ENCODE results near the gene GPAM. TPM values are rescaled to one million over a fixed set of nuclear protein-coding genes. Genes with fewer than 3 reads are reported as not detected.

GPAM gene
- total and polyA plus RNA-seq, 2 donors (not counting 1 experiment from before 2014, with no cell fraction given), result 2.6 to 8.2 TPM

- H3K27ac Mint-ChIP-seq, result no peak overlapping the region
Observed at GRCh38 chr10:112148331-112148730, 35.2 kb downstream of the GPAM start.

GRCh38 chr10:112146799-112147198, 36.8 kb downstream of the GPAM start:
- Mint-ChIP-seq H3K27ac (no peak overlapping the region), H3K9me3 (ENCODE audit: insufficient read depth) (no peaks in the 10 kb centered on the region), H3K4me1 (no peaks in the 10 kb centered on the region), H3K4me3 (no peak overlapping the region), H3K27me3 (no peaks in the 10 kb centered on the region)
- intact Hi-C loops (cut with micrococcal nuclease), result no loop called here
- DNase-seq (no peak), ATAC-seq (ENCODE audit: low read depth) (no peak)
- H3K4me2 ChIP-seq (replicated peaks; ENCODE audit: low read depth, low read length, poor library complexity, severe bottlenecking), result no peak overlapping the region
- no peak overlapping the region for H3K9ac ChIP-seq (ENCODE audit: low read length)
- H3K27me3 ChIP-seq (replicated peaks in 1 of 4; ENCODE audit: control extremely low read depth in 1 of 4, control insufficient read depth in 3 of 4, insufficient read depth in 4 of 4, low read length in 3 of 4), result no peaks in the 10 kb centered on the region
- peaks cover 5 to 7% of the 10 kb centered on the region in 2 experiments for H3K36me3 ChIP-seq (replicated peaks in 1 of 2; ENCODE audit: control extremely low read depth in 1 of 2, control insufficient read depth in 1 of 2, extremely low read depth in 1 of 2, insufficient read depth in 2 of 2, low read length in 1 of 2)
- no peaks in the 10 kb centered on the region for H4K20me1 ChIP-seq (ENCODE audit: control insufficient read depth, insufficient read depth, low read length, poor library complexity, severe bottlenecking)
- H2AFZ ChIP-seq (ENCODE audit: insufficient read depth, low read depth, low read length, poor library complexity, severe bottlenecking), result no peak overlapping the region
- H3K9me3 ChIP-seq (ENCODE audit: control extremely low read depth in 1 of 3, control insufficient read depth in 2 of 3, insufficient read depth in 1 of 3, low read length in 2 of 3), result no peaks in the 10 kb centered on the region
- 100% methylated on average over 4 of the region's 6 CpGs for WGBS (ENCODE audit: insufficient coverage)
- H3K4me3 ChIP-seq (ENCODE audit: control extremely low read depth in 1 of 5, extremely low read depth in 1 of 5, insufficient read depth in 1 of 5, low read depth in 2 of 5, low read length in 4 of 5), result no peak overlapping the region
- H3K79me2 ChIP-seq (ENCODE audit: control insufficient read depth, insufficient read depth, low read length), result no peaks in the 10 kb centered on the region
- POLR2A ChIA-PET, result no interaction called here
- H3K27ac ChIP-seq (ENCODE audit: low read length in 2 of 2), result no peak overlapping the region
- no peaks in the 10 kb centered on the region for H3K4me1 ChIP-seq (ENCODE audit: control insufficient read depth in 2 of 2, insufficient read depth in 2 of 2, low read length in 2 of 2)
- TF ChIP-seq EZH2 (IDR thresholded peaks at IDR 0.05; ENCODE audit: borderline replicate concordance, insufficient read depth, low read depth, low read length, poor library complexity, severe bottlenecking) (no peak), CTCF (IDR thresholded peaks at IDR 0.05) (no peak)
- CTCF ChIA-PET, result interaction anchor here (2.5 kb wide), 1 partner anchor 10 kb away, joined by 13 read pairs; no protein-coding TSS in a partner anchor

More at GRCh38 chr10:112148331-112148730, 35.2 kb downstream of the GPAM start:
- H3K4me2 ChIP-seq (replicated peaks; ENCODE audit: low read depth, low read length, poor library complexity, severe bottlenecking), result no peak overlapping the region
- H3K9me3 ChIP-seq (ENCODE audit: control extremely low read depth in 1 of 3, control insufficient read depth in 2 of 3, insufficient read depth in 1 of 3, low read length in 2 of 3), result no peaks in the 10 kb centered on the region
- Mint-ChIP-seq H3K4me3 (no peak overlapping the region), H3K9me3 (ENCODE audit: insufficient read depth) (no peaks in the 10 kb centered on the region), H3K27me3 (no peaks in the 10 kb centered on the region), H3K4me1 (no peaks in the 10 kb centered on the region)
- no peak overlapping the region for H2AFZ ChIP-seq (ENCODE audit: insufficient read depth, low read depth, low read length, poor library complexity, severe bottlenecking)
- ATAC-seq (ENCODE audit: low read depth) (no peak), DNase-seq (no peak)
- WGBS (ENCODE audit: insufficient coverage), result 96% methylated on average over 3 of the region's 3 CpGs
- no peak overlapping the region for H3K4me3 ChIP-seq (ENCODE audit: control extremely low read depth in 1 of 5, extremely low read depth in 1 of 5, insufficient read depth in 1 of 5, low read depth in 2 of 5, low read length in 4 of 5)
- TF ChIP-seq EZH2 (IDR thresholded peaks at IDR 0.05; ENCODE audit: borderline replicate concordance, insufficient read depth, low read depth, low read length, poor library complexity, severe bottlenecking) (no peak), CTCF (IDR thresholded peaks at IDR 0.05) (no peak)
- no peaks in the 10 kb centered on the region for H3K27me3 ChIP-seq (replicated peaks in 1 of 4; ENCODE audit: control extremely low read depth in 1 of 4, control insufficient read depth in 3 of 4, insufficient read depth in 4 of 4, low read length in 3 of 4)
- no peaks in the 10 kb centered on the region for H4K20me1 ChIP-seq (ENCODE audit: control insufficient read depth, insufficient read depth, low read length, poor library complexity, severe bottlenecking)
- H3K4me1 ChIP-seq (ENCODE audit: control insufficient read depth in 2 of 2, insufficient read depth in 2 of 2, low read length in 2 of 2), result no peaks in the 10 kb centered on the region
- H3K9ac ChIP-seq (ENCODE audit: low read length), result no peak overlapping the region
- ChIA-PET CTCF (interaction anchor here (2.5 kb wide), 1 partner anchor 12 kb away, joined by 13 read pairs; no protein-coding TSS in a partner anchor), POLR2A (no interaction called here)
- H3K27ac ChIP-seq (ENCODE audit: low read length in 2 of 2), result no peak overlapping the region
- H3K36me3 ChIP-seq (replicated peaks in 1 of 2; ENCODE audit: control extremely low read depth in 1 of 2, control insufficient read depth in 1 of 2, extremely low read depth in 1 of 2, insufficient read depth in 2 of 2, low read length in 1 of 2), result peaks cover 9 to 18% of the 10 kb centered on the region in 2 experiments
- H3K79me2 ChIP-seq (ENCODE audit: control insufficient read depth, insufficient read depth, low read length), result no peaks in the 10 kb centered on the region
- intact Hi-C loops (cut with micrococcal nuclease), result no loop called here
